ENCODE measurements around the gene ADK. TPM values are rescaled to one million over a fixed set of nuclear protein-coding genes. Genes with fewer than 3 reads are reported as not detected.

The ADK gene
- total and polyA plus RNA-seq, 2 of the 13 experiments (the other 11 are each of a cell fraction or from before 2014, with no cell fraction given) = 48.6 to 79.1 TPM

GRCh38 chr10:74644738-74645137 lies 493.7 kb downstream of the ADK start:
- Histone ChIP-seq H3K9ac (ENCODE audit: insufficient read depth, low read depth, low read length) (no peak overlapping the region), H3K27me3 (ENCODE audit: control insufficient read depth in 1 of 2, insufficient read depth in 2 of 2, low read length in 2 of 2) (no peaks in the 10 kb centered on the region), H3K4me2 (ENCODE audit: low read depth, low read length) (no peak overlapping the region), H3K9me3 (ENCODE audit: low read length) (no peaks in the 10 kb centered on the region), H3K36me3 (replicated peaks in 1 of 2; ENCODE audit: control insufficient read depth in 1 of 2, insufficient read depth in 2 of 2, low read length in 2 of 2) (no peaks in the 10 kb centered on the region), H4K20me1 (ENCODE audit: insufficient read depth, low read length) (no peaks in the 10 kb centered on the region), H3K4me3 (replicated peaks in 1 of 3; ENCODE audit: insufficient read depth in 1 of 3, low read depth in 2 of 3, low read length in 3 of 3) (no peak overlapping the region), H2AFZ (ENCODE audit: low read length) (no peak overlapping the region), H3K27ac (ENCODE audit: extremely low read length, insufficient read depth, low read length) (no peak overlapping the region), H3K79me2 (ENCODE audit: insufficient read depth, low read length) (no peaks in the 10 kb centered on the region), H3K4me1 (ENCODE audit: insufficient read depth, low read length) (no peaks in the 10 kb centered on the region)
- no TSS peak for BruUV-seq (replicated peaks)
- FAIRE-seq = no peak
- WGBS (ENCODE audit: low lambda C conversion rate) = 99% methylated on average over 2 of the region's 2 CpGs
- ChIA-PET CTCF (ENCODE audit: low intra/inter-chr PET ratio, low total read pairs) (no interaction called here), POLR2A (no interaction called here)
- in situ Hi-C loops (cut with HindIII; ENCODE audit: extremely low pct_ligation_motif_present, low pct_unique_long_range_greater_than_20kb) (no loop called here), intact Hi-C loops (cut with micrococcal nuclease; ENCODE audit: unreplicated experiment) (no loop called here)
- TF ChIP-seq PRMT3 (CRISPR knock-in tag; IDR thresholded peaks at IDR 0.05; ENCODE audit: borderline replicate concordance, low read depth) (no peak), ZNF781 (CRISPR knock-in tag; IDR thresholded peaks at IDR 0.05; ENCODE audit: borderline replicate concordance, not compliant biosample characterization) (no peak), KMT2B (CRISPR knock-in tag; IDR thresholded peaks at IDR 0.05) (no peak), YEATS2 (CRISPR knock-in tag; IDR thresholded peaks at IDR 0.05; ENCODE audit: borderline replicate concordance) (no peak), ZNF274 (CRISPR knock-in tag; IDR thresholded peaks at IDR 0.05) (no peak), NRL (CRISPR knock-in tag; IDR thresholded peaks at IDR 0.05; ENCODE audit: borderline replicate concordance) (no peak), SOX13 (IDR thresholded peaks at IDR 0.05) (no peak), SOX13 (CRISPR knock-in tag; conservative IDR thresholded peaks at IDR 0.05 in 1 of 2, IDR thresholded peaks at IDR 0.05 in 1 of 2) (no peak), SALL1 (CRISPR knock-in tag; IDR thresholded peaks at IDR 0.05) (no peak), PBX3 (CRISPR knock-in tag; IDR thresholded peaks at IDR 0.05; ENCODE audit: borderline replicate concordance) (no peak), GPN1 (CRISPR knock-in tag; IDR thresholded peaks at IDR 0.05; ENCODE audit: borderline replicate concordance) (no peak)
- no peak for ATAC-seq
- DNase-seq (ENCODE audit: low spot score) = no peak
